Mesothelial cell of epicardium (in vitro differentiated cells): ENCODE data around the gene SUCLG2. TPM values are rescaled to one million over a fixed set of nuclear protein-coding genes. Genes with fewer than 3 reads are reported as not detected.

Experiments used
- DNase-seq, 2 experiments: peaks; one replicate each; pipeline ENCODE4 v3.0.0; 2021; ENCODE audit warnings: low spot score in 2 of 2; ENCODE audit not compliant: unreplicated experiment in 2 of 2
- H3K27ac Mint-ChIP-seq: 2 replicates; pipeline ENCODE4 v1.8.0; 2021; ENCODE audit warnings: mixed read lengths
- H3K27me3 Mint-ChIP-seq: 2 replicates; pipeline ENCODE4 v1.8.0; 2021; ENCODE audit warnings: low read depth, mixed read lengths
- H3K36me3 Mint-ChIP-seq: 2 replicates; pipeline ENCODE4 v1.8.0; 2021; ENCODE audit warnings: mixed read lengths
- H3K4me1 Mint-ChIP-seq: 2 replicates; pipeline ENCODE4 v1.8.0; 2021; ENCODE audit warnings: mixed read lengths
- H3K4me3 Mint-ChIP-seq: 2 replicates; pipeline ENCODE4 v1.8.0; 2021; ENCODE audit warnings: mild to moderate bottlenecking, moderate library complexity, mixed read lengths
- H3K9me3 Mint-ChIP-seq: 2 replicates; pipeline ENCODE4 v1.8.0; 2021; ENCODE audit warnings: mixed read lengths
- CTCF ChIP-seq: fragments of 200-600 bp; sonication (generic); IDR thresholded peaks from one replicate; pipeline ENCODE4 v1.5.0; 2021; ENCODE audit warnings: antibody characterized with exemption; ENCODE audit not compliant: unreplicated experiment
- total RNA-seq: library from RNA; stranded (reverse); gene quantifications from 3 replicates; pipeline ENCODE4 v1.2.1, GENCODE V29; 2021

The SUCLG2 gene
- total RNA-seq, 1 donor from 2014 or later, result 35.0 TPM

DNA sequence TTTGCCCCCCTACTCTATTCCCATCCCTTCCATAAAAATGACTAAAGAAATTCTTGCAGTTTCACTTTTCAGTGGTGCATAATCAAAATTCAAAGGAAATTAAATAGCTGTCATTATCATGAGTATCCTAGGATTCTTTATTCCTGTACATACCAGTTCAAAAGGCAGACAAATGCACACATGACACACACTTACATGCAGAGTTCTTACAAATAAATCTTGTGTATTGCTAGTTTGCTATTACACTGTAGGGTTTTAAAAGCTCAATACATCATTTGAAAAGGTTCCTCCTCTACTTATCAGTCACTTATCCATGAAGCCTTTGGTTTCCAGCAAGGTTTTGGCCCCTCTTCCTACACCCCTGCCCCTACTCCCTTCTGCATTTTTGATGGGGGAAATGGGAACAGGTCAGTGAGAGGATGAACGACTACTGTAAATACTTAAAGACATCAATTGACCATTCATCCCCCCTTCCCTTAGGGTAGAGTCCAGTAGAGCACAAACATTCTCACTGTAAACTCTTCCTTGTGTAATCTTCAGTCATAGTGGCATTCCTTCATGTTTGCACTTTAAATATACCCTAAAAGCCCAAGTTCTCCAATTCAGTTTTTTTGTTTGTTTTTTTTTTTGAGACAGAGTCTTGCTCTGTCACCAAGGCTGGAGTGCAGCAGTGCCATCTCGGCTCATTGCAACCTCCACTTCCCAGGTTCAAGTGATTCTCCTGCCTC is 92.6 kb downstream of the SUCLG2 start:
- H3K27ac Mint-ChIP-seq, result no peak overlapping the region
- TF ChIP-seq CTCF, result no peak
- no peak for DNase-seq
- peaks cover 6% of the 10 kb centered on the region for H3K36me3 Mint-ChIP-seq
- H3K27me3 Mint-ChIP-seq, result no peaks in the 10 kb centered on the region
- H3K4me1 Mint-ChIP-seq, result peaks cover 12% of the 10 kb centered on the region
- no peaks in the 10 kb centered on the region for H3K9me3 Mint-ChIP-seq
- H3K4me3 Mint-ChIP-seq, result no peak overlapping the region

- no peak for TF ChIP-seq CTCF
Observed at GRCh38 chr3:67561266-67561665, 93.1 kb downstream of the SUCLG2 start.

DNA sequence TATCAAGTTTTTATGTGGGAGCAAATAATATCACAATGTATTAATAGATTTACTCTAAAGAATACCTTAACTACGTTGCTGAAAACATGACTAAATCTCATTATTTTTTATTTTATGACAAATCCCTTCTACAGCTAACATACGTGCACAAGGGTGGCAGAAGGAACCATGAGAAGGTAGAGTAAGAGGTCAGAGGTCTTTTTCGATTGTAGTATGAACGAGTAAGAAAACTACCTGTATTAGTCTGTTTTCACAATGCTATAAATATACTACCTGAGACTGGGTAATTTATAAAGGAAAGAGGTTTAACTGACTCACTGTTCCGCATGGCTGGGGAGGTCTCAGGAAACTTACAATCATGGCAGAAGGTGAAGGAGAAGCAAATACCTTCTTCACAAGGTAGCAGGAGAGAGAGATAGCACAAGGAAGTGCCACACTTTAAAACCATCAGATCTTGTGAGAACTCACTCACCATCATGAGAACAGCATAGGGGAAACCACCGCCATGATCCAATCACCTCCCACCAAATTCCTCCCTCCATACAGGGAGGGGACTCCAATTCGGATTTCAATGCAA is 95.3 kb downstream of the SUCLG2 start:
- Mint-ChIP-seq H3K27ac (no peak overlapping the region), H3K9me3 (no peaks in the 10 kb centered on the region), H3K36me3 (peaks cover 6% of the 10 kb centered on the region), H3K4me3 (no peak overlapping the region), H3K27me3 (no peaks in the 10 kb centered on the region), H3K4me1 (peaks cover 12% of the 10 kb centered on the region)
- no peak for TF ChIP-seq CTCF
- DNase-seq, result no peak

More at GRCh38 chr3:67561266-67561665, 93.1 kb downstream of the SUCLG2 start:
- peaks cover 12% of the 10 kb centered on the region for H3K4me1 Mint-ChIP-seq
- H3K36me3 Mint-ChIP-seq, result peaks cover 6% of the 10 kb centered on the region
- H3K9me3 Mint-ChIP-seq, result no peaks in the 10 kb centered on the region
- no peak overlapping the region for H3K4me3 Mint-ChIP-seq
- no peak for DNase-seq
- no peak overlapping the region for H3K27ac Mint-ChIP-seq
- H3K27me3 Mint-ChIP-seq, result no peaks in the 10 kb centered on the region

- no peak for TF ChIP-seq CTCF
- no peak for DNase-seq
Observed at GRCh38 chr3:67558426-67558825, 96.0 kb downstream of the SUCLG2 start.

GRCh38 chr3:67557848-67558355 is 96.5 kb downstream of the SUCLG2 start:
- DNase-seq, result no peak
- no peak overlapping the region for H3K27ac Mint-ChIP-seq
- no peak for TF ChIP-seq CTCF
- H3K9me3 Mint-ChIP-seq, result no peaks in the 10 kb centered on the region
- peaks cover 6% of the 10 kb centered on the region for H3K36me3 Mint-ChIP-seq
- peaks cover 12% of the 10 kb centered on the region for H3K4me1 Mint-ChIP-seq
- no peaks in the 10 kb centered on the region for H3K27me3 Mint-ChIP-seq
- no peak overlapping the region for H3K4me3 Mint-ChIP-seq

More at GRCh38 chr3:67558426-67558825, 96.0 kb downstream of the SUCLG2 start:
- H3K4me3 Mint-ChIP-seq, result no peak overlapping the region
- H3K9me3 Mint-ChIP-seq, result no peaks in the 10 kb centered on the region
- H3K27ac Mint-ChIP-seq, result no peak overlapping the region
- H3K4me1 Mint-ChIP-seq, result peaks cover 12% of the 10 kb centered on the region
- H3K36me3 Mint-ChIP-seq, result peaks cover 6% of the 10 kb centered on the region
- no peaks in the 10 kb centered on the region for H3K27me3 Mint-ChIP-seq
